HG02981 (cell line): Measurements from ENCODE around the gene ADIPOR1.
"Not testable (repeated sequence)": the region's sequence is repeated elsewhere in the genome, so short reads cannot be mapped to it uniquely, and the experiment has no call there.

ENCODE experiments used
- ATAC-seq: cut with Tn5 transposase; IDR thresholded peaks from one replicate; pipeline ENCODE4 v1.9.1; 2021; ENCODE audit warnings: mild to moderate bottlenecking, moderate library complexity; ENCODE audit not compliant: unreplicated experiment

The ADIPOR1 gene

DNA sequence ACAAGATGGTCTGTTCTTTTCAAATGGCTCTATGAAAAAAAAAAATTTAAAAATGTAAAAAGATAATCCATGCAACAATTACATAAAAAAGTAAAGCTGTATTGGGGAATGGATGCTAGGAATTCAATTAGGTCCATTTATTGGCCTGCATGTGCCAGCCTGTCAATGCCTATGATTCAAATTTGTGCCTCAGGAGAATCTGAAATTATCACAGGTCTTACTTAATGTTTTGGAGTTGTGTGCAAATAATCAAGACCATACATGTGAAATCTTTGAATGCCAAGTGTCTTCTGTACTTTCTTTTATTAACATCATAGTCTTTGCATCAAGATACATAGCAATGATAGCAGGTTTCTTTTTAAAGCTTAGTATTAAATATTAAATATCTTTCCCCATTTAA, 17.6 kb downstream of the ADIPOR1 start:
- ATAC-seq = no peak

DNA sequence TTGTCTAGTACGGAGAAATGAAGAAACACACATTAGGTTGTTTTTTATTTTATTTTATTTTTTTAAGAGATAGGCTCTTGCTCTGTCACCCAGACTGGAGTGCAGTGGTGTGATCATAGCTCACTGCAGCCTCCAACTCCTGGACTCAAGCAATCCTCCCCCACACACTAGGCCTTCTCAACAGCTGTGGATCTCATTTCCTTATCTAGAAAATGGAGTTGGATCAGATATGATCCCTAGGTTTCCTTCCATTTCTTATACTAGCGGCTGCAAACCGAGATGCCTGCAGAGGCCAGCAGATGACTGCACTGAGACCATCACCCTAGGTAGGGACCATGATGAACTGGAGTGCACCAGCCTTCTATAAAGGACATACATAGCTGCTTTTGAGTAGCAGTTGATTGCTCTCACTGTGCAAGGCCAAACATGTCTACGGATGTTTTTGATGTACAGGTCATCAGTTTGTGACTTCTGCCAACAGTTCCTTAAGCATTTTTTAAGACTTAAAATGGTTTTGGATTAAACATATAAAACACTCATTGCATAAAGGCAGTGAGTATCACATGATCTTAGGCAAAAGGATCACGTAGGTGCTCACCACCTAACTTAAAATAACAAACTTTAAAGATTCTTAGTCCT, 19.7 kb downstream of the ADIPOR1 start:
- no peak for ATAC-seq

DNA sequence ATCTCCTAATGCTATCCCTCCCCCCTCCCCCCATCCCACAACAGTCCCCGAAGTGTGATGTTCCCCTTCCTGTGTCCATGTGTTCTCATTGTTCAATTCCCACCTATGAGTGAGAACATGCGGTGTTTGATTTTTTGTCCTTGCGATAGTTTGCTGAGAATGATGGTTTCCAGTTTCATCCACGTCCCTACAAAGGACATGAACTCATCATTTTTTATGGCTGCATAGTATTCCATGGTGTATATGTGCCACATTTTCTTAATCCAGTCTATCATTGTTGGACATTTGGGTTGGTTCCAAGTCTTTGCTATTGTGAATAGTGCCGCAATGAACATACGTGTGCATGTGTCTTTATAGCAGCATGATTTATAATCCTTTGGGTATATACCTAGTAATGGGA, 21.7 kb downstream of the ADIPOR1 start:
- not testable (repeated sequence) for ATAC-seq

DNA sequence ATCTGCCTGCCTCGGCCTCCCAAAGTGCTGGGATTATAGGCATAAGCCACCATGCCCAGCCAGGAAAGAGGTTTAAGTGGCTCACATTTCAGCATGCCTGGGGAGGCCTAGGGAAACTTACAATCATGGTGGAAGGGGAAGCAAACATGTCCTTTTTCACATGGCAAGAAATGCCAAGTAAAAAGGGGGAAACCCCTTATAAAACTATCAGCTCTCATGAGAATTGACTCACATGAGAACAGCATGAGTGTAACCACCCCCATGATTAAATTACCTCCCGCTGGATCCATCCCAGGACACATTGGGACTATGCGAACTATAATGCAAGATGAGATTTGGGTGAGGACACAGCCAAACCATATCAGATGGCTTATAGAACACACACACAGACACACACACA, 22.3 kb downstream of the ADIPOR1 start:
- no peak for ATAC-seq

DNA sequence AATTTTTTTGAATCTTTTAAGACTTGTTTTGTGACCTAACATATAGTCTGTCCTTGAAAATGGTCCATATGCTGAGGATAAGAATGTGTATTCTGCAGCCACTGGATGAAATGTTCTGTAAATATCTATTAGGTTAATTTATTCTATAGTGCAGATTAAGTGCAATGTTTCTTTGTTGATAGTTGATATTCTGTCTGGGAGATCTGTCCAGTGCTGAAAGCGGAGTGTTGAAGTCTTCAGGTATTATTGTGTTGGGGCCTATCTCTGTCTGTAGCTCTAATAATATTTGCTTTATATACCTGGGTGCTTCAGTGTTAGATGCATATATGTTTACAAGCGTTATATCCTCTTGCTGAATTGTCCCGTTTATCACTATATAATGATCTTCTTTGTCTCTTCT, 23.4 kb downstream of the ADIPOR1 start:
- ATAC-seq = no peak

DNA sequence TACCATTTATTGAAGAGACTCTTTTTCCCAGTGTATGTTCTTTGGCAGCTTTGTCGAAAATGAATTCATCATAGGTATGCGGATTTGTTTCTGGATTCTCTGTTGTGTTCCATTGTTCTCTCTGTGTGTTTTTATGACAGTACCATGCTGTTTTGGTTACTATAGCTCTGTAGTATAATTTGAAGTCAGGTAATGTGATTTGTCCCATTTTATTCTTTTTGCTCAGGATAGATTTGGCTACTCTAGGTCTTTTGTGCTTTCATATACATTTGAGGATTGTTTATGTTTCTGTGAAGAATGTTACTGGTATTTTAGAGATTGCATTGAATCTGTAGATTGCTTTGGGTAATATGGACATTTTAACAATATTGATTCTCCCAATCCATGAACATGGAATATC, 25.6 kb downstream of the ADIPOR1 start:
- ATAC-seq = no peak

DNA sequence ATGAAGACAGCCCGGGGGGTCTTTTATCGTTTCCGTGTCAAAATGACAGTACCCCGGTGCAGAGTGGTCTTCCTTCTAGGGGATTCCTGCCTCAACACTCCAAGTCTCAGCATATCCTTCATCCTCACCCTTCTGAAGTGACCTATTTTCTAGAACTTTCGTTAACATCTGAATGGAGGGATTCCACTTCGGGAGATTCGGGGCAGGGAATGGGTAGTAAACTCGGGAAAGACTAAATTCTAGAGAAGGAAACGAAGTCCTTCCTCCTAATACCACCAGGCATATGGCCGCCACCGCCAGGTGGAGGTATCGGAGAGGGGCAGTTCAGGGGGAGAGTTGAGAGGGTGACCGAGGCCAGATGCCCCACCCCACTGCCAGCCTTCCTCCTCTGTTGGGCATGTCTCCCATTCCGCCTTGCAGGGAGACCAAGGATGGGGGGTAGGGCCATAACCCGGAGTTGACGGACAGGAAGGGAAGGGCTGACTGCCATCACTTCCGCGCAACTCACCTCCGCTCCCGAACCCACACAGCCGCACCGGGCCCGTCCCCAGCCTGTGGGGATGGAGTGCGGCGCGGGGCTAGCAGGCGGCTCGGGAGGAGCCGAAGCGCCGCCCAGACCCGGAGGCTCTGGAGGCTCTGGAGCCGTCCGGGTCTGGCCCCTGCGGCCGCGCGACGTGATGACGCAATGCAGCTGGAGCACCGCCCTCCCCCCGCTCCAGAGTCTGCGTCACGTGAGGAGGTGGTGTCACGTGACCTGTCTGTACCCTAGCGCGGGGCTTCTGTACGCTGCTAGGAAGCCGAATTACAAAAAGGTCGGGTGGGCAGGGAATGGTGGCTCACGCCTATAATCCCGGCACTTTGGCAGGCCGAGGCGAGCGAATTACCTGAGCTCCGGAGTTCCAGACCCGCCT, 31.3 kb downstream of the ADIPOR1 start, which contains the start of gene KLHL12:
Gene KLHL12 (minus strand): TSS at position 654 of the 911 bp plus-strand sequence. CDS start 2,072 bp downstream, outside the sequence.
- peak; percentile 90 for ATAC-seq

DNA sequence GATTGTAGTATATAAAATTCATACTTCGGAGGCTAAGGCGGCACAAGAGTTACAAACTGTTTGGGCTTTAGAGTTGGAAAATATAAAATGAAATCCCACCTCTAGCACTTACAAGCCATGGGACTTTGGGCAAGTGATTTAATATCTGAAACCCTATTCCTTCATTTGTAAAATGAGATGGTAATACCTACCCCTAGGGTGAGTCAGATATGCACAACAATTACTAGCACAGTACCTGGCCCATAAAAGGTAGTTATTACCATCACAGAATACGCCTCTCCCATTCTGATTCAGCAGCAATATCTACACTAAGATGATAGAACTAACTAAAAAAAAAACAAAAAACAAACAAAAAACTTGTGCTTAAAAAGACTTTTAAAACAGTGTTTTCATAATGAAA, 34.6 kb downstream of the ADIPOR1 start:
- no peak for ATAC-seq

DNA sequence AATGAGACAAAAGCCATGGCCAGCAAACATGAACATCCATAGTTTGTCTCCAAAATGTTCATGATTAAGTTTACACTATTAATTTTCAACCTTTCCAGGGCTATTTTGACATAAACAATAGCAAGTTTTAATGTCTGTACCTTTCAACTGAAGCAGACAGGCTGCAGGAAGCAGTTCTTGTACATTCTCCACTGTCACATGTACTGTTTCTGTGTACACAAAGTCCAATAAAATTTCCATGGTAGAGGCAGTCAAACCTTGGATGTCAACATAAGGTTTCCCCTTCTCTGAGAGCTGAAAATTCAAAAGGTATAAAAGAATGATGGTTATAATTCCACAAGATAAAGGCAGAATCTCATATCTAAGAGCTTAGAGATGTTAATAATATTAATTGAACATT, 38.5 kb downstream of the ADIPOR1 start:
- no peak for ATAC-seq

DNA sequence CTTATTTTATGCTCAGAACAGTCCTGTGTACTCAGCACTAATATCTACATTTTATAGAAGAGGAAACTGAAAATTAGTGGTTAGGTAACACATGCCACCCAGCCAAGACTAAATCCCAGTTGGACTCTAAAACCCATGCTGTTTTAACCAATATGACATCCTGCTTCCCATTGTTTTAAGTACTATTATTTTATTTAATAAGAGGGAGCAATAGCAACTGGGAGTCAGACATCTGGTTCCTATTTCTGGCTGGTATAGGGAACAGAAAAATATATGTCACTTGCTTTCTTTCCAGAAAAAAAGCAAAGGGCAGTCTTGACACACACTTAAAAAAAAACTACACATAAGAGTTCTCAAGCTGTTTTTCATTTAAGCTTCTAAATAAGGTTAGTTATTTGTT, 43.0 kb downstream of the ADIPOR1 start:
- ATAC-seq = no peak

DNA sequence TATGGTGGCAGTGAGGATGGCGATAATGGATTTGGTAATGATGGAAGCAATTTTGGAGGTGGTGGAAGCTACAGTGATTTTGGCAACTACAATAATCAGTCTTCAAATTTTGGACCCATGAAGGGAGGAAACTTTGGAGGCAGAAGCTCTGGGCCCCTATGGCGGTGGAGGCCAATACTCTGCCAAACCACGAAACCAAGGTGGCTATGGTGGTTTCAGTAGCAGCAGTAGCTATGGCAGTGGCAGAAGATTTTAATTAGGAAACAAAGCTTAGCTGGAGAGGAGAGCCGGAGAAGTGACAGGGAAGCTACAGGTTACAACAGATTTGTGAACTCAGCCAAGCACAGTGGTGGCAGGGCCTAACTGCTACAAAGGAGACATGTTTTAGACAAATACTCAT, 45.6 kb downstream of the ADIPOR1 start:
- not testable (repeated sequence) for ATAC-seq

DNA sequence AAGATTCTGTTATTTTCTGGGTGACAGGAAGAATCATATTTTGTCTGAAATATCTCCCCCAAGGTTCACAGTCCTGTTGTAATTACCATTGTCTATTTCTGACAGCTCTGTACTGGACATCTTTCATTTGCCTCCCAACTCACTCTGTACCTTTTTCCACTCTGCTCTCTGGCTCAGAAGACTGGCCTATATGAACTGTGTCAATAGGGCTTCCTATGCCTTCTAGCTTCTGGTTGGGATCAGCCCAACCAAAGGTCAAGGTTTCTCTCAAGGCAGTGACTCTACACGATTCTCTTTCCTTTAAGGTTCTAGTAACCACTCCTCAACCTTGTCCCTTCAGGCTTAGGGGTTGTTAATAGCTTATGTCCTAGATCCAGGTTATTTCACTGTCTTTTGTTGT, 48.6 kb downstream of the ADIPOR1 start:
- no peak for ATAC-seq

DNA sequence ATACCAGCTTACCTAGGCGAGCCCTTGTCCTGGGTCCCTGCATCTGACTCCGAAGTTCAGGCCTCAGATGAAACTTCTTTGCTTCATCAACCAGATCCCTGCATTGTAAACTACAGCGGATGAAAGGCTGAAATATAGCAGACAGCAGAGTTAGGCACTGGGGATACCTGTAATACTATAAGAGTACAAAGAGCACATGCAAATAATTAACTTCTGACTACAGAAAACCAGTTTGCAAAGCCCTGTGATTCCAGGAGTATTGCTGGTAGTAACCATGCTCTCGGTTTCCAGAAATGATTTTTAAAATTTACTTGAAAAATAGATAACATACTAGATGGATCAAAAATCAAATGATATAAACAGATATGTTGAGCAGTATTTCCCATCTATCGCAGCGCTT, 49.1 kb downstream of the ADIPOR1 start:
- no peak for ATAC-seq

DNA sequence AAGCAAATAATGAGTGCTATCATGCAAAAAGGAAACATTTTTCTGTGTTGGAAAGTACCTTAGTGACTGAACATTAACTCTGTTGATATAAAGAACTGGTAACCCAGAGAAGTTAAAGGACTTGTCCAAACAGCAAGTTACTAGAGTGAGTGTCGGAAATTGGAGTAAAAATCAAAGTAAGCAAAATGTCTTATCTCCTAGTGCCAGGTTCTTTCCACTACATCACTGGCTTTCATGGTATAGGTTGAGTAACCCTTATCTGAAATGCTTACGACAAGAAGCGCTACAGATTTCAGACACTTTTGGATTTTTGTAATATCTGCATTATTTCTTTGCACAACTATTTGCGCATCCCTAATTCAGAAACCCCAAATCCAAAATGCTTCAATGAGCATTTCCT, 52.8 kb downstream of the ADIPOR1 start:
- ATAC-seq = no peak

DNA sequence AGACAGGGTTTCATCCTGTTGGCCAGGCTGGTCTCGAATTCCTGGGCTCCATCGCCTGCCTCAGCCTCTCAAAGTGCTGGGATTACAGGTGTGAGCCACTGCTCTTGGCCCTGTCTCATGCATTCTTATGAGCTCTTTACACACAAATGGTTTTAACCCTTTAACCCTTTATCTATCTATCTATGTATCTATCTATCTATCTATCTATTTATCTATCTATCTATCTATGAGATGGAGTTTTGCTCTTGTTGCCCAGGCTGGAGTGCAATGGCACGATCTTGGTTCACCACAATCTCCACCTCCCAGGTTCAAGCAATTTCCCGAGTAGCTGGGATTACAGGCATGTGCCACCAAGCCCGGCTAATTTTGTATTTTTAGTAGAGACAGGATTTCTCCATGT, 54.3 kb downstream of the ADIPOR1 start:
- ATAC-seq = not testable (repeated sequence)

DNA sequence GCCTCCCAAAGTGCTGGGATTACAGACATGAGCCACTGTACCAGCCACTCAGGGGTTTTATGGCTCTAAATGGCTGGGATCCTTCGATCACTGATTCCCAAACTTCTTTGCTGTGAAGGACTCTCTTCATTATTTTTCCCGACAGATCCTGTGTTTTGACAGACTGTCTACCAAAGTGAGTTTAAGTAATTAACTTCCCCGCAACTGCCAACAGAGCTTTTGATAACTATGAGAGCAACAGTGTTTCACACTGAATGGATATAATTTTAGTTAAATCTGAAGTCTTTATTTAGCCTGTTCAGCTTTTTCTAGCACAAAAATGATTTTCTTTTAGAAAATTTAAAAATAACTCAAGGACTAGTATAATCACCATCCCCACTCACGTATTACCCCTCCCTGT, 56.6 kb downstream of the ADIPOR1 start:
- ATAC-seq = no peak

DNA sequence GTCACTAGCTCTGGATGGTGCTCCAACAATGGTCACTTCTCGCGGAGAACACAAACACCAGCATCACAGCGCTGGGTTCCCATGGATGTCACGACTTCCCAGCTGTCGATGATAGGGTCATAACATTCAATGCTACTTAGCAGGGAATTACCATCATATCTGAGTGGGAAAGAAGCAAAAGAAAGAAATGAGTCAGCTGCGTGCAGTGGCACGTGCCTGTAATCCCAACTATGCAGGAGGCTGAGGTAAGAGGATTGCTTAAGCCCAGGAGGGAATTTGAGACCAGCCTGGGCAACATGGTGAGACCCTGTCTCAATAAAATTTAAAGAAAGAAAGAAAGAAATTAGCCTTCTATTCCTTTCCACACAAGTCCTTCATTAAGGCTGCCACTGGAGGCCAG, 65.6 kb downstream of the ADIPOR1 start:
- ATAC-seq = no peak
